ENCODE data around the gene ENTHD1. TPM values are rescaled to one million over a fixed set of nuclear protein-coding genes. Genes with fewer than 3 reads are reported as not detected.

Gene ENTHD1
- total and polyA plus RNA-seq, 2 donors (not counting 3 experiments of a cell fraction or from before 2014, with no cell fraction given) = not detected

DNA sequence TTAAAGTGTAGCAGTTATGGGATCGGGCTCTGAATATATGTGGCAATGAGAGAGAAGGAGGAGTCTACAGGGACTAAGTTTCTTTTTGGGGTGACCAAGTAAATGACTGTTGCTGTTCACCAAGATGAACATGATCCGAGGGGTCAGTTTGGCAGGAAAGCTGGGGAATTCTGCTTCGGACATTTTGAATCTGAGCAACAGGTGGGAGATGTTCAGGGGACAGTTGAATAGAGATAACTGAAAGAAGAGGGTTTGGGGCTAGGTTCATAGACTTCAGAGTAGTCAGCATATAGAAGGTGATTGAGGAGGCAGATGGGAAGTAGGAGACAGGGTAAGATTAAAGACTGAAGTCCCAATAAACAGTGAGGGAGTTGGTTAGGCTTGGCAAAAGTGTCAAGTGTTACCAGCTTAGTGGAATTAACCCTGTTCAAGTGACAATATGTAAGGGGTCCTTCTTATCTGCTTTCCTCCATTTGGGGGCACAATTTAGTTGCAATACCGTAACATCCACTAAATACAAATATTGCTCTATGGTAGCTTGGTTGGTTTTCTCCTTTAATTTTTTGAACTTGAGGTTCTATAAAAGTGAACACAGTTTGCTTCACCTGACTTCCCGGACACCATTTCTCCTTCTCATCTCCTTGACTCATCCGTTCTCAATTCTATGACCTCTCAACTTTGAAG lies 2.9 kb upstream of the ENTHD1 start:
- peaks cover 2% of the 10 kb centered on the region for H3K4me1 ChIP-seq (ENCODE audit: control insufficient read depth, extremely low read depth, insufficient read depth, low read length)
- no TSS peak for BruUV-seq (replicated peaks)
- H3K4me2 ChIP-seq (ENCODE audit: insufficient read depth, low read length) = no peak overlapping the region
- POLR2A ChIA-PET = no interaction called here
- dilution Hi-C loops (cut with MboI; ENCODE audit: extremely low pct_ligation_motif_present, low sequenced_read_pairs) (no loop called here), intact Hi-C loops (cut with micrococcal nuclease) (no loop called here)
- H3K9me3 ChIP-seq (replicated peaks; ENCODE audit: control insufficient read depth, insufficient read depth, low read length) = no peaks in the 10 kb centered on the region
- no peaks in the 10 kb centered on the region for H3K79me2 ChIP-seq (ENCODE audit: control insufficient read depth, insufficient read depth, low read length)
- FAIRE-seq = no peak
- CTCF ChIA-PET = interaction anchor here (1.0 to 1.7 kb wide), 4 partner anchors 12 to 128 kb away, joined by 3 to 6 read pairs (median 4); no protein-coding TSS in a partner anchor
- DNase-seq (ENCODE audit: low read depth, low spot score) = no peak
- TF ChIP-seq POLR2AphosphoS5 (IDR thresholded peaks at IDR 0.05; ENCODE audit: insufficient read depth, low read depth, low read length) = no peak
- TF ChIP-seq FOS (IDR thresholded peaks at IDR 0.05; ENCODE audit: borderline replicate concordance, insufficient read depth, low read length) = no peak
- TF ChIP-seq EZH2 (IDR thresholded peaks at IDR 0.05; ENCODE audit: borderline replicate concordance, low read depth, low read length, severe bottlenecking) = no peak
- no peak for TF ChIP-seq MYC (IDR thresholded peaks at IDR 0.05; ENCODE audit: low read depth, low read length)
- TF ChIP-seq POLR2A (IDR thresholded peaks at IDR 0.05; ENCODE audit: low read depth, low read length) = no peak
- TF ChIP-seq, protein P1, sequence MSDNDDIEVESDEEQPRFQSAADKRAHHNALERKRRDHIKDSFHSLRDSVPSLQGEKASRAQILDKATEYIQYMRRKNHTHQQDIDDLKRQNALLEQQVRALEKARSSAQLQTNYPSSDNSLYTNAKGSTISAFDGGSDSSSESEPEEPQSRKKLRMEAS (IDR thresholded peaks at IDR 0.05; ENCODE audit: insufficient read depth, insufficient read length) = no peak
- TF ChIP-seq GATA2 (IDR thresholded peaks at IDR 0.05; ENCODE audit: insufficient read depth, insufficient read length, low read depth, low read length) = no peak
- TF ChIP-seq, protein P2, sequence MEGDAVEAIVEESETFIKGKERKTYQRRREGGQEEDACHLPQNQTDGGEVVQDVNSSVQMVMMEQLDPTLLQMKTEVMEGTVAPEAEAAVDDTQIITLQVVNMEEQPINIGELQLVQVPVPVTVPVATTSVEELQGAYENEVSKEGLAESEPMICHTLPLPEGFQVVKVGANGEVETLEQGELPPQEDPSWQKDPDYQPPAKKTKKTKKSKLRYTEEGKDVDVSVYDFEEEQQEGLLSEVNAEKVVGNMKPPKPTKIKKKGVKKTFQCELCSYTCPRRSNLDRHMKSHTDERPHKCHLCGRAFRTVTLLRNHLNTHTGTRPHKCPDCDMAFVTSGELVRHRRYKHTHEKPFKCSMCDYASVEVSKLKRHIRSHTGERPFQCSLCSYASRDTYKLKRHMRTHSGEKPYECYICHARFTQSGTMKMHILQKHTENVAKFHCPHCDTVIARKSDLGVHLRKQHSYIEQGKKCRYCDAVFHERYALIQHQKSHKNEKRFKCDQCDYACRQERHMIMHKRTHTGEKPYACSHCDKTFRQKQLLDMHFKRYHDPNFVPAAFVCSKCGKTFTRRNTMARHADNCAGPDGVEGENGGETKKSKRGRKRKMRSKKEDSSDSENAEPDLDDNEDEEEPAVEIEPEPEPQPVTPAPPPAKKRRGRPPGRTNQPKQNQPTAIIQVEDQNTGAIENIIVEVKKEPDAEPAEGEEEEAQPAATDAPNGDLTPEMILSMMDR (IDR thresholded peaks at IDR 0.05; ENCODE audit: extremely low read depth in 1 of 2, insufficient read depth in 1 of 2, low read depth in 1 of 2, low read length in 2 of 2) = no peak
- no peak for TF ChIP-seq JUN (IDR thresholded peaks at IDR 0.05; ENCODE audit: borderline replicate concordance, insufficient read depth, insufficient read length, low read depth)
- no peaks in the 10 kb centered on the region for H3K36me3 ChIP-seq (ENCODE audit: control insufficient read depth in 2 of 2, extremely low read depth in 1 of 2, insufficient read depth in 2 of 2, low read length in 2 of 2)
- H2AFZ ChIP-seq (ENCODE audit: low read depth, low read length) = no peak overlapping the region
- no peak overlapping the region for H3K27ac ChIP-seq (ENCODE audit: insufficient read depth, low read depth, low read length)
- no peaks in the 10 kb centered on the region for H4K20me1 ChIP-seq (replicated peaks; ENCODE audit: control insufficient read depth, extremely low read depth, insufficient read depth, low read length)
- H3K9me1 ChIP-seq (replicated peaks; ENCODE audit: control insufficient read depth, extremely low read depth, insufficient read depth, low read length) = no peaks in the 10 kb centered on the region
- no peak overlapping the region for H3K9ac ChIP-seq (replicated peaks; ENCODE audit: extremely low read depth, insufficient read depth, low read length)
- no peak overlapping the region for H3K4me3 ChIP-seq (replicated peaks in 1 of 3; ENCODE audit: insufficient read depth in 1 of 3, low read depth in 1 of 3, low read length in 3 of 3)
- peaks cover 7 to 14% of the 10 kb centered on the region in 2 experiments for H3K27me3 ChIP-seq (ENCODE audit: control insufficient read depth in 2 of 2, insufficient read depth in 2 of 2, low read length in 2 of 2)
